Muscle layer of duodenum (tissue), 2 donors: ENCODE data around the gene BMAL2.

ENCODE experiments used
- H3K27ac ChIP-seq: one replicate; pipeline ENCODE4 v1.7.0; 2013; ENCODE audit warnings: mild to moderate bottlenecking, low read length
- H3K27me3 ChIP-seq: one replicate; pipeline ENCODE4 v1.7.0; 2013; ENCODE audit warnings: low read depth, mild to moderate bottlenecking, control low read depth, low read length
- H3K36me3 ChIP-seq, 2 donors: one replicate each; pipeline ENCODE4 v1.7.0; 2013; ENCODE audit warnings: low read length in 2 of 2, control low read depth in 1 of 2, mild to moderate bottlenecking in 1 of 2; ENCODE audit not compliant: insufficient read depth in 2 of 2, control insufficient read depth in 1 of 2
- H3K4me1 ChIP-seq, 2 donors: one replicate each; pipeline ENCODE4 v1.7.0; 2013; ENCODE audit warnings: low read length in 2 of 2, mild to moderate bottlenecking in 2 of 2, control low read depth in 1 of 2, moderate library complexity in 1 of 2; ENCODE audit not compliant: insufficient read depth in 2 of 2, control insufficient read depth in 1 of 2
- H3K4me3 ChIP-seq, 2 donors: one replicate each; pipeline ENCODE4 v1.7.0; 2013; ENCODE audit warnings: low read length in 2 of 2, low read depth in 1 of 2, mild to moderate bottlenecking in 1 of 2
- H3K9me3 ChIP-seq, 2 donors: one replicate each; pipeline ENCODE4 v1.7.0; 2013; ENCODE audit warnings: low read length in 2 of 2, control low read depth in 1 of 2, mild to moderate bottlenecking in 1 of 2; ENCODE audit not compliant: control insufficient read depth in 1 of 2
- donor health status: healthy.

The BMAL2 gene

DNA sequence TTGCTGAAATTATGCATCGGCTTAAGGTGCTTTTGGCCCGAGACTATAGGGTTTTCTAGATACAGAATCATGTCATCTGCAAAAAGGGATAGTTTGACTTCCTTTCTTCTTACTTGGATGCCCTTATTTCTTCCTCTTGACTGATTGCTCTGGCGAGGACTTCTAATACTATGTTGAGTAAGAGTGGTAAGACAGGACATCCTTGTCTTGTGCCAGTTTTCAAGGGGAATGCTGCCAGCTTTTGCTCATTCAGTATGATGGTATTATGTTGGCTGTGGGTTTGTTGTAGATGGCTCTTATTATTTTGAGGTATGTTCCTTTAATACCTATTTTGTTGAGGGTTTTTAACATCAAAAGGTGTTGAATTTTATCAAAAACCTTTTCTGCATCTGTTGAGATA, 8.3 kb downstream of the BMAL2 start:
- Histone ChIP-seq H3K27me3 (no peaks in the 10 kb centered on the region), H3K36me3 (no peaks in the 10 kb centered on the region), H3K4me1 (no peaks in the 10 kb centered on the region), H3K4me3 (no peak overlapping the region), H3K9me3 (no peaks in the 10 kb centered on the region), H3K27ac (no peak overlapping the region)

DNA sequence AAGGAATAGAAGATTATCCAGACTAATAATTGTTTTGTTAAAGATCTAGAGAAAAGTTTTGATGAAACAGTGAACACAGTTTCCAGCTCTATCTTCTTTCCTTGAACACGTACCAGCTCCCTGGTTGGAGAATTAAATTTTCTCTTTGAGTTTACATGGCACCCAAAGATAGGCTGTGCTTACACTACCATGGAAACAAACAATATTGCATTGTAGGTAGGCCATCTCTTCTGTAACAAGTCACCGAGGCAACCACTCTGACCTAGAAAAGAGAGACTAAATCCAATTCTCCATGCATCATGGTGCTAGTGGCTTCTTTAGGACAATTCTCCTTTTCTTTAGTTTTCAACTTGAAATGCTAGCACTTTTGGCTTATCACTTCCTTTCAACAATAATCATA, 9.9 kb downstream of the BMAL2 start:
- Histone ChIP-seq H3K27ac (no peak overlapping the region), H3K4me1 (no peaks in the 10 kb centered on the region), H3K4me3 (no peak overlapping the region), H3K9me3 (no peaks in the 10 kb centered on the region), H3K27me3 (no peaks in the 10 kb centered on the region), H3K36me3 (no peaks in the 10 kb centered on the region)

GRCh38 chr12:27343255-27344000, 10.8 kb downstream of the BMAL2 start:
- Histone ChIP-seq H3K9me3 (no peaks in the 10 kb centered on the region), H3K4me1 (no peaks in the 10 kb centered on the region), H3K4me3 (no peak overlapping the region), H3K27me3 (no peaks in the 10 kb centered on the region), H3K36me3 (no peaks in the 10 kb centered on the region), H3K27ac (no peak overlapping the region)

- no peak overlapping the region for H3K27ac ChIP-seq
- no peaks in the 10 kb centered on the region for H3K4me1 ChIP-seq
- no peaks in the 10 kb centered on the region for H3K36me3 ChIP-seq
- no peaks in the 10 kb centered on the region for H3K27me3 ChIP-seq
- H3K4me3 ChIP-seq: no peak overlapping the region
- no peaks in the 10 kb centered on the region for H3K9me3 ChIP-seq
Observed at GRCh38 chr12:27344246-27344645, 11.6 kb downstream of the BMAL2 start.

GRCh38 chr12:27344760-27345159, 12.1 kb downstream of the BMAL2 start:
- no peaks in the 10 kb centered on the region for H3K9me3 ChIP-seq
- H3K36me3 ChIP-seq: no peaks in the 10 kb centered on the region
- no peaks in the 10 kb centered on the region for H3K27me3 ChIP-seq
- no peak overlapping the region for H3K27ac ChIP-seq
- no peak overlapping the region for H3K4me3 ChIP-seq
- H3K4me1 ChIP-seq: no peaks in the 10 kb centered on the region

DNA sequence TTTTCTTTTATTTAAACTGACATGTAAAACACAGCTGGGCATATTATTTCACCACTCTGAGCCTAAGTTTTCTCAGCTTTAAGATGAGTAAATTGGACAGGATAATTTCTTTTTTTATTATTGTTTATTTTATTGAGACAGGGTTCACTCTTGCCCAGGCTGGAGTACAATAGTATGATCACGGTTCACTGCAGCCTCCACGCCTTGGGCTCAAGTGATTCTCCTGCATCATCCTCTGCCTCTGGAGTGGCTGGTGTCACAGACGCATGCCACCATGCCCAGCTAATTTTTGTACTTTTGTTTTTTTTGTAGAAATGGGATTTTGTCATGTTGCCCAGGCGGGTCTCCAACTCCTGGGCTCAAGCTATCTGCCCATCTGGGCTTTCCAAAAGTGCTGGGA, 12.7 kb downstream of the BMAL2 start:
- Histone ChIP-seq H3K4me1 (no peaks in the 10 kb centered on the region), H3K36me3 (no peaks in the 10 kb centered on the region), H3K4me3 (no peak overlapping the region), H3K27ac (no peak overlapping the region), H3K27me3 (no peaks in the 10 kb centered on the region), H3K9me3 (no peaks in the 10 kb centered on the region)

DNA sequence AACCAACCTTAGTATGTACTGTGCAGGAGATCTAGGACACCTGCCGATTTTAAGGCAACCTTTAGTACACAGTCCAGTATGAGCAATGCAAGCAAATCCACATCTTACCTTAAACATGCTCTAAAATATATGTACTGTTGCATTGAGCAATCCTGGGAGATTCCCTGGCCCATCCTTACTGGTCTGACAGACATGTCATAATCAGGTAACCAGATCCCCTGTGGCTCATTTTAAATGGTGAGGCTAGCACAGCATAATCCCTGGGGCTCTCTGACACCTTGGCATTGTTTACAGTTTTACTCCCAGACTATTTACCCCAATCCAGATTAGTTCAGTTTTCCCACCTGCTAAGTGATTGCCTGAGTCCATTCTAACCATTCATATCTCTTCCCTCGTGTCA, 15.1 kb downstream of the BMAL2 start:
- no peaks in the 10 kb centered on the region for H3K36me3 ChIP-seq

DNA sequence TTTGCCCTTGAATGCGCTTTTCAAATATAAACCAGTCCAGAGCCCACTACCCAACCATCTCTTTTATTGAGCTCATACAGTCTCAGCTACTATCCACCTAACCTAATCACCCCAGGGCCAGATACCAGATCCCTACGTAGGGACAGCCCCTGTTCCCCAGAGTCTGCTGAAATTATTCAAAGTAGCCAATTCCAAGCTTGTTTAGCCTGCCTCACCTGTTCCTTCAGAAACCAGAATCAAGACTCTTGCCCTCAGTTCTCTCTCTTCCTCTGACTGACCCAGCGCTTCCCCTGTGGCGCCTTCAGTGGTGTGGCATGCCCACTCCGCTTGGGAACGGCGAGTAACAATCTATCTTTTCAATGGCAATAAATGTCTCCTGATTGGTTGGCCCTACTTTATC, 18.8 kb downstream of the BMAL2 start:
- H3K27me3 ChIP-seq: no peaks in the 10 kb centered on the region
- H3K36me3 ChIP-seq: no peaks in the 10 kb centered on the region
- H3K9me3 ChIP-seq: no peaks in the 10 kb centered on the region
- H3K4me3 ChIP-seq: no peak overlapping the region
- H3K27ac ChIP-seq: no peak overlapping the region
- no peaks in the 10 kb centered on the region for H3K4me1 ChIP-seq

More for the DNA sequence above, 15.1 kb downstream of the BMAL2 start:
- Histone ChIP-seq H3K9me3 (no peaks in the 10 kb centered on the region), H3K27me3 (no peaks in the 10 kb centered on the region), H3K4me1 (no peaks in the 10 kb centered on the region), H3K27ac (no peak overlapping the region), H3K4me3 (no peak overlapping the region)

- H3K27me3 ChIP-seq: no peaks in the 10 kb centered on the region
- H3K9me3 ChIP-seq: no peaks in the 10 kb centered on the region
- no peak overlapping the region for H3K4me3 ChIP-seq
- H3K36me3 ChIP-seq: no peaks in the 10 kb centered on the region
- H3K27ac ChIP-seq: no peak overlapping the region
- no peaks in the 10 kb centered on the region for H3K4me1 ChIP-seq
Observed at GRCh38 chr12:27355486-27355885, 22.9 kb downstream of the BMAL2 start.

DNA sequence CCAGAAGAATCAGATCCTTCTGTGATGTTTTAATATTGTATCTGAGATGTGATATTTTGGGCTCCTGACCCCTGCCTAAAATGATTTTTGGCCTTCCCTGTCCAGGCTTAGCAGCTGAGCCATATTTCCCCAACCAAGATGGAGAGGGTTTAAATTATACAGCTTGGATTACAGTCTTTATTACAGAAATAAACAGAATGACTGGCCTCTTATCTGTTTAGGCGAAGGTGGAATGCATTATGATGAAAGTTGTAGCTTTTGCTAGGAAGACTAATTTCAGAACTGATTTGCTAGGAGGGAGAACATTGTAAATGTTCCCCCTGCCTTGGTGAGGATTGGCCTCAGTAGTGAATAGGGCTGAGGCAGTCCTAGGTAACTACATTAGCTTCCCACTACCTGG, 23.3 kb downstream of the BMAL2 start:
- Histone ChIP-seq H3K27ac (no peak overlapping the region), H3K9me3 (no peaks in the 10 kb centered on the region)

DNA sequence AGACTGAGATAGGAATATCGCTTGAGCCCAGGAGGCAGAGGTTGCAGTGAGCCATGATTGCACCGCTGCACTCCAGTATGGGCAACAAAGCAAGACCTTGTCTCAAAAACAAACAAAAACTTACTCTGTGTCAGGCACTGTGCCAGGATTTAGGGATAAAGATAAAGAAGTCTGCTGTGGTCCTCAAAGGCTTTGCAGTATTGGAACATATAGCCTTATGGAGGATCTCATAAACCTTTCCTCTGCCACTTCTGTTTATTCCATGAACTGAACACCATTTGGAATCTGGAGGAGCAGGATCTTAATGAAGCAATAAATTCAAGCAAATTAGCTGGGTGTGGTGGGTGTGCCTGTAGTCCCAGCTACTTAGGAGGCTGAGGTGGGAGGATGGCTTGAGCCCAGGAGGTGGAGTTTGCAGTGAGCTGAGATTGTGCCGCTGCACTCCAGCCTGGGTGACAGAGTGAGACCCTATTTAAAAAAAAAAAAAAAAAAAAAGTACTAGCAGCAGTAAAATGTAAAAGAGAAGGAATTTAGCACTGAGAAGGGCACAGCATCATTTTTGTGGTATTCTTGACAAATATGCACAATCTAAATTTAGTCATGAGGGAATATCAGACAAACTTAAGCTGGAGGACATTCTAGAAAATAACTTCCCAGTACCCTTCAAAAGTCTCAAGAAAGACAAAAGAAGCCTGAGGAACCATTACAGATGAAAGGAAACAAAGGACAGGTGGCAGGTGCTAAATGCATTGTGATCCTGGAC, 27.1 kb downstream of the BMAL2 start:
- Histone ChIP-seq H3K4me1 (no peaks in the 10 kb centered on the region), H3K27ac (no peak overlapping the region), H3K4me3 (no peak overlapping the region), H3K27me3 (no peaks in the 10 kb centered on the region), H3K9me3 (no peaks in the 10 kb centered on the region), H3K36me3 (no peaks in the 10 kb centered on the region)

More for the DNA sequence above, 23.3 kb downstream of the BMAL2 start:
- Histone ChIP-seq H3K36me3 (no peaks in the 10 kb centered on the region), H3K27me3 (no peaks in the 10 kb centered on the region), H3K4me3 (no peak overlapping the region), H3K4me1 (no peaks in the 10 kb centered on the region)
